Measurements from ENCODE around the gene TAC3.
"Not testable (repeated sequence)": the region's sequence is repeated elsewhere in the genome, so short reads cannot be mapped to it uniquely, and the experiment has no call there.

The TAC3 gene
- total RNA-seq, result 0 to 0.18 (median 0) reads per million in 4 experiments

DNA sequence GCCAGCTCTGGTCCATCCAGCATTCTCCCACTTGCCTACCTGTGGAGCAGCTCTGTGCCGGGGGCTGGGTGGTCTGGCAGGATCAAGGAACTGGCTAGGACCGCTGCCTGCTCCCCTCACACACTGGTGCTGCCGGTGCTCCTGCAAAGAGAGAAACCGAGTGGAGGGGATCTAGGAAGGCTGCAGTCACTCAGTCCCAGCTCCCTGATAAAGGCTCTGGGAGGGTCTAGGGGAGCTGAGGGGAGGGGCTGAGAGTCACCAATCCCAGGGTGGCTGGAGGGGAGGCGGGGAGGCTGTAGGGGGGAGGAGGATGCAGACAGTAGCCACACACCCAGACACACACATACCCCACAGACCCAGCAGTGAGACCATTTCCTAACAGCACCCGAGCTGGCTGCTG lies at the start of gene TAC3:
Gene TAC3 (minus strand): TSS at position 182 of the 400 bp plus-strand sequence. CDS start 732 bp downstream, outside the sequence.
- DNase-seq, result no peak

- DNase-seq, result no peak
Measured at GRCh38 chr12:57063991-57064685, 47.8 kb upstream of the TAC3 start.

DNA sequence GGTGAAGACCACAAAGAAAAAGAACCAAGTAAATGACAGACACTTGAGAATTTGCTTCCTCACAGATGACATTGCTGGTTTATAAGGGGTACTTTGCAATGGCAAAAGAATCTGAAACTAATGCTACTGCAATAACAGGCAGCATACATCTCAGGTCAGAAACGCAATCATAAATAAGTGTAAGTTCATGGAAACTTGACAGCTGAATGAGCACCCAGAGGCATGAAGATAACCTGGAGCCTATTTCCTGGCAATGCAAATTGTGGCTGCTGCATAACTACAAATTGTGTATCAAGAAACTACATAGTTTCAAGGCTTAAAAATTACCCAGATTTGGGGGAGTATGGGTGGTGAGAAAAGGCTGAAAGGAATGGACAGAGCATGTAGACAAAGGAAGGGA lies 42.1 kb upstream of the TAC3 start:
- no peak for DNase-seq

GRCh38 chr12:57057067-57057751 lies 40.9 kb upstream of the TAC3 start:
- no peak for DNase-seq

GRCh38 chr12:57055824-57056223 lies 39.5 kb upstream of the TAC3 start:
- DNase-seq, result no peak

- not testable (repeated sequence) for DNase-seq
Measured at GRCh38 chr12:57053901-57054300, 37.6 kb upstream of the TAC3 start.

DNA sequence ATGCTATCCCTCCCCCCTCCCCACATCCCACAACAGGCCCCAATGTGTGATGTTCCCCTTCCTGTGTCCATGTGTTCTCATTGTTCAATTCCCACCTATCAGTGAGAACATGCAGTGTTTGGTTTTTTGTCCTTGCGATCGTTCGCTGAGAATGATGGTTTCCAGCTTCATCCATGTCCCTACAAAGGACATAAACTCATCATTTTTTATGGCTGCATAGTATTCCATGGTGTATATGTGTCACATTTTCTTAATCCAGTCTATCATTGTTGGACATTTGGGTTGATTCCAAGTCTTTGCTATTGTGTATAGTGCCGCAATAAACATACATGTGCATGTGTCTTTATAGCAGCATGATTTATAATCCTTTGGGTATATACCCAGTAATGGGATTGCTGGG lies 36.8 kb upstream of the TAC3 start:
- not testable (repeated sequence) for DNase-seq

GRCh38 chr12:57051011-57051410 lies 34.7 kb upstream of the TAC3 start:
- DNase-seq, result no peak

- no peak for DNase-seq
Measured at GRCh38 chr12:57049890-57050289, 33.6 kb upstream of the TAC3 start, which contains the start of gene MYO1A. Gene MYO1A, minus strand, starts transcription at chr12:57050129. Its CDS starts 1,806 bp downstream, at chr12:57048323.

GRCh38 chr12:57049119-57049446 lies 32.8 kb upstream of the TAC3 start:
- no peak for DNase-seq

DNA sequence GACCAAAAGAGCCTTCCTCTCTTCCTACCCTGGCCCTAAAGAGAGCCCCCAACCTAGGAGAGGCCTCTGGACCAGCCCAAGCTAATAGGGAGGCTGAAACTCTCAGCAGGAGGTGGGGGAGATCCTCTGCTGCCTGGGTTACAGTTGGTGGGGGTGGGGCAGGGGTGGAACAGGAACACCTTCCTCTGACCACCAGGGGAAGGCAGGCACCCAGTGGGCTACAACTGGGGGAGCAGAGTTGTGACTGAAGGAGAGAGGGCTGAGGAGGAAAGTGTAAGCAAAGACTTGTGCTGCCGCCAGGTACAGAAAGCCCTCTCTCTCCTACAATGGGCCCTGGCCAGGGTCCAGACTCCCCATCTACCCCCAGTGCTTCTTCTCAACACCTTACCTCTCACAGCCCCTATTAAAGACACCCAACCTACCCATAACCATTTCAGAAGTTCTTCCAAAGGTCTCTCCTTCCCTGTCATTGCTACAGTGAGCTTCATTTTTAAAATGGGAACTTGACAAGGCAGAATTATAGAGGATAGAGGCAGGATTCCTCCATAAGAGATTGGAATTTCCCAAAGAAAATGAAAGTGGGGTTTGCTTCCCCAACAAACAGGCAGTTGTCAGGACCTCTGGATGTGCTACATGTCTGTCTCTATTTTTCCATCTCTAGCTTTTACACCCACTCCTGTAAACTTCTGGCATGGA lies 32.2 kb upstream of the TAC3 start:
- no peak for DNase-seq

GRCh38 chr12:57047981-57048380 lies 31.7 kb upstream of the TAC3 start:
- DNase-seq, result no peak

- no peak for DNase-seq
Measured at GRCh38 chr12:57046947-57047890, 30.9 kb upstream of the TAC3 start.

GRCh38 chr12:57046086-57046791 lies 29.9 kb upstream of the TAC3 start:
- no peak for DNase-seq

- DNase-seq, result no peak
Measured at GRCh38 chr12:57044889-57045288, 28.6 kb upstream of the TAC3 start.

- no peak for DNase-seq
Measured at GRCh38 chr12:57044468-57044867, 28.1 kb upstream of the TAC3 start.

DNA sequence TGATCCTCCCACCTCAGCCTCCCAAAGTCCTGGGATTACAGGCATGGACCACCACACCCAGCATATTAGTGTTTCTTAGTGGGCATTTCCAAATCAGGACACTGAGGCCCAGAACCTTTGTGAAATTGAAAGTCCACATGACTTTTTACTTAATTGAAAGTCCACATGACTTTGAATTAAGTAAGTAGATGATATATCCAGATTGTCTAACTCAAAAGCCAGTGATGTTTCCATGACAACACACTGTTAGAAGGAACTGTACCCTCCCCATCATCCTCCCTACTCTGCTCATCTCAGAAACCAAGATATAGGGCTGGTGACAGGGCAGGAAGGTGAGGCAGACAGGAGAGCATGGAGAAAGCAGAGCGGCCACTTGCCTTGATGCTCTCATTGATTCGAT lies 26.4 kb upstream of the TAC3 start:
- DNase-seq, result no peak

DNA sequence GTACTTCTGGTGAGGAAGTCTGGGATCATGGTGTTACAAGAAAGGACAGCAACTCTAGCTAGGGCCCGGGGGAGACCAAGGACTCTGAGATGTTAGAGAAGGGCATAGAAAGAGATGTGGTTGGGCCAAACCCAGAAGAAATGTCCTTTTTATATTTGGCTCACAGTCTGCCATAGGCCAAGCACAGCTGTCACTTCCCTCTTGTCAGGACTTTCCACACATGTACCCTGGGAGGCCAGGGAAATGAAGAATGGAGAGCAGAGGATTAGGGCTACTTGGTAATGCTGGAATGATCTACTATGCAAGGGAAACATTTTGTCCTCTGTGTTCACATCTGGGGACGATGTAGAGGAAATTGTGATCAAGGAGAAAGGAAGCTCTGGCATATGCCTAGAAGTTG lies 24.4 kb upstream of the TAC3 start:
- DNase-seq, result no peak

DNA sequence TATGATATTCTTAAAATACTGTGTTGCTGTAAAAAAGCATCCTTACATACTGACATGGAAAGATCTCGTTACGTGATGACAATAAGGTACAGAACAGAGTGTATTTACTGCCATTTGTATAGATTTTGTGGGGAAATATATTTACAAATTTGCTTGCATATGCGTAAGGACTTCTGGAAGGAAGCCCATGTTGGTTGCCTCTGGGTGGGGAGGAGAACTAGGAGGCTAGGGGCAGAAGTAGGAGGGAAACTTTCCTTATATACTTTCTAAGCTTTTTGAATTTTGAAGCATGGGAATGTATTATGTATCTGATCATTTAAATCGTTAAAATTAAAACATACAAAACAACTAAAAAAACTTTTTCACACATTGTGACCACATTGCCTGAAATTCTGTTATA lies 23.9 kb upstream of the TAC3 start:
- DNase-seq, result no peak

DNA sequence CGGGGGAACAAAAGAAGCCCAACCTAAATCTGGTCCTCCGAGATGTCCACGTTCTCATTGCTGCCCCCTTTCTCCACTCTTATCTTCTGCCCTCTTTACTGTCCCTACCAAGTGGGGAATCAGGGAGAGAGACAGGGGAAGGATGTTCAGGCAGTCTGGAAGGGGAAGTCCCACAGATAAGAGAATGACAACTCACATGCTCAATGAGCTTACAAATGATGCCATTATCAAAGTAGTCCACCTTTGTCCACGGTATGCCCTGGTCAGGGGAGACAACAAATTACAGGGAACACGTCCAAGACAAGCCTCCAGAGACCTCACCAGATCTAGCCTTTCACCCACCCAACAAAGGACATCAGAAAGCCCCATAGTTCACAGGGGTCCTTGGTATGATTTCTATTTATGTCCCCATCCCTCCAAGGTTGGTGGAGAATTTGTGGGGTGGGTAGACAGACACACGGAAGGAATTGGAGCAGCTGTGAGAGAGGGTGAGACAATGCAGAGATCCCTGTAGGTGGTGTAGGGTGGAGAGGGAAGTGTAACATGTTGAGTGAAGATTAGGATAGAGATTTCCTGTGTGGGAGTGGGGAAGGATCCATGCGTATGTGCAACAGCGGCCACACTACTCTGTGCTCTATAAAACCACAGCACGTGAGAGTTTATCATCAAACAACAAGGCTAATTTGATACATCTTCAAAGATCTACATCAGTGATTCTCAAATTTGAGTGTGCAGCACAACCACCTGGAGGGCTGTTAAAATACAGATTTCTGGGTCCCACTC lies 22.9 kb upstream of the TAC3 start:
- DNase-seq, result no peak

DNA sequence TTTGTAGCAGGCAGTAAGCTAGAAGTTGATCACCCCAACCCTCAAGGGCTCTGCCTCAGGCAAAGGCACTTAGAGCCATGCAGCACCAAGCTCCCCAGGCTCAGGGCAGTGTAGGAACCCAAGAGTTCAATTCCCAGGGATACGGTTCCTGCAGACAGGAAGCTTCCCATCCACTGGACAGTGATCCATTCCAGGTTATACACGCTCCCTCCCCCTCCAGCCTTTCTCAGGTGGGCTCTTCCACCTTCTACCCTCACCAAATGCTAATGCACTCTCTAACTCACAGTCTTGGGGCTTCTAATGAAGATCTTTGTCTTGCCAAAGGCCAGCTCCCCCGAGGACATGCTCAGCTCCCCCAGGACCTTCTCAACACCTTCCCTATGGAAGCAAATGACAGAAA lies 20.9 kb upstream of the TAC3 start:
- no peak for DNase-seq

All from effector CD8-positive, alpha-beta T cell (primary cell).